Right atrium auricular region (tissue), 2 donors: Measurements from ENCODE around the gene ACVRL1. TPM values are rescaled to one million over a fixed set of nuclear protein-coding genes. Genes with fewer than 3 reads are reported as not detected.

Experiments
- DNase-seq: peaks from one replicate; pipeline ENCODE4 v3.0.0-alpha.2; 2019; ENCODE audit warnings: low spot score
- H3K27ac ChIP-seq, 2 donors: fragments of 200-600 bp; sonication (generic); 1 replicate in 1 of 2; 2 replicates in 1 of 2; pipeline ENCODE4 v1.5.1; 2016 to 2019
- H3K27me3 ChIP-seq, 2 donors: fragments of 200-600 bp; sonication (generic); one replicate each; pipeline versions ENCODE4 v1.5.1 to v1.6.0; 2017 to 2019
- H3K36me3 ChIP-seq: fragments of 200-600 bp; sonication (generic); one replicate; pipeline ENCODE4 v1.5.1; 2016
- H3K4me1 ChIP-seq, 2 donors: fragments of 200-600 bp; sonication (generic); one replicate each; pipeline versions ENCODE4 v1.5.1 to v1.6.0; 2017 to 2019
- H3K4me3 ChIP-seq, 2 donors: fragments of 200-600 bp; sonication (generic); 1 replicate in 1 of 2; 2 replicates in 1 of 2; pipeline ENCODE4 v1.5.1; 2017 to 2019; ENCODE audit warnings: mild to moderate bottlenecking in 1 of 2, moderate library complexity in 1 of 2
- H3K9me3 ChIP-seq, 2 donors: fragments of 200-600 bp; sonication (generic); one replicate each; pipeline ENCODE4 v1.5.1; 2019
- CTCF ChIP-seq, 2 donors: fragments of 200-600 bp; sonication (generic); IDR thresholded peaks; one replicate each; pipeline ENCODE4 v1.5.1; 2019; ENCODE audit warnings: antibody characterized with exemption in 2 of 2
- total RNA-seq, 2 donors: library from RNA; depleted of rRNA; stranded (reverse); fragments of >200 nt; gene quantifications; one replicate each; pipeline ENCODE4 v1.1.0, GENCODE V29; 2016

Gene ACVRL1
- total RNA-seq, 2 donors from 2014 or later: 48.1 to 57.5 TPM

DNA sequence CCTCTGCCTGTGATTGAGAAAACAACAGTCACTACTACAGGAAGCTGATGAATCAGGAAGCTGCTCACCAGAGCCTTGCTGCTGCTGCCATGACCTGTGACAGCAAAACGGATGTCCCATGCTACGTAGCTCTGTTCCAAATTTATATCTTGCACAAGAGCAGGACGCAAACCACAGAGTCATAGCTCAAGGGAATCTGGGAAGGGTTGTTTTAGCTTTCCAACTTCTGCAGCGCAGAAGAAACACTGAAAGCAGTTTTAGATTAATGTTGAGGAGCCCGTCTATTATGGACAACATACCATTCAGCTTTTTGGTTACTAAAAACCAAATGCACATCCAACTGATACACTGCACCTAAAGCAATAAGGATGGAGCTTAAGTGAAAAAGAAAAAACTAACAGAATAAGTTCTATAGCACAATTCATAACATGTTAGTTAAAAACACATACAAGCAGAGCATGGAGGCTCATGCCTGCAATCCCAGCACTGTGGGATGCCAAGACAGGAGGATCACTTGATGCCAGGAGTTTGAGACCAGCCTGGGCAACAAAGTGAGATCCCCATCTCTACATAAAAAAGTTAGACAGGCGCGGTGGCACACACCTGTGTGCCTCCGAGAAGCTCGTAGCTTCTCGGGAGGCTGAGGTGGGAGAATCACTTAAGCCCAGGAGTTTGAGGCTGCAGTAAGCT is 21.1 kb upstream of the ACVRL1 start:
- Histone ChIP-seq H3K27ac (peak overlapping the region; percentile 56 to 74), H3K4me1 (peaks cover 0 to 21% of the 10 kb centered on the region in 2 donors), H3K36me3 (no peaks in the 10 kb centered on the region), H3K4me3 (no peak overlapping the region), H3K9me3 (peaks cover 0 to 4% of the 10 kb centered on the region in 2 donors), H3K27me3 (no peaks in the 10 kb centered on the region)
- peak; percentile 94 for DNase-seq
- no peak for TF ChIP-seq CTCF (IDR thresholded peaks at IDR 0.05)

- Histone ChIP-seq H3K4me1 (peaks cover 0 to 21% of the 10 kb centered on the region in 2 donors), H3K4me3 (no peak within 1 kb of the TSS), H3K27ac (no peak within 1 kb of the TSS), H3K36me3 (no peaks in the 10 kb centered on the region), H3K9me3 (no peaks in the 10 kb centered on the region), H3K27me3 (no peaks in the 10 kb centered on the region)
- no peak for TF ChIP-seq CTCF (IDR thresholded peaks at IDR 0.05)
- no peak for DNase-seq
Measured at GRCh38 chr12:51887476-51888315, 19.6 kb upstream of the ACVRL1 start, which contains the start of gene ANKRD33. Gene ANKRD33 (plus strand): TSS chr12:51888103. CDS start chr12:51888187, 84 bp downstream.

GRCh38 chr12:51888316-51889215 is 18.7 kb upstream of the ACVRL1 start:
- no peak overlapping the region for H3K27ac ChIP-seq
- no peaks in the 10 kb centered on the region for H3K9me3 ChIP-seq
- no peak for DNase-seq
- no peak for TF ChIP-seq CTCF (IDR thresholded peaks at IDR 0.05)
- H3K36me3 ChIP-seq: no peaks in the 10 kb centered on the region
- peaks cover 0 to 21% of the 10 kb centered on the region in 2 donors for H3K4me1 ChIP-seq
- no peaks in the 10 kb centered on the region for H3K27me3 ChIP-seq
- H3K4me3 ChIP-seq: no peak overlapping the region

DNA sequence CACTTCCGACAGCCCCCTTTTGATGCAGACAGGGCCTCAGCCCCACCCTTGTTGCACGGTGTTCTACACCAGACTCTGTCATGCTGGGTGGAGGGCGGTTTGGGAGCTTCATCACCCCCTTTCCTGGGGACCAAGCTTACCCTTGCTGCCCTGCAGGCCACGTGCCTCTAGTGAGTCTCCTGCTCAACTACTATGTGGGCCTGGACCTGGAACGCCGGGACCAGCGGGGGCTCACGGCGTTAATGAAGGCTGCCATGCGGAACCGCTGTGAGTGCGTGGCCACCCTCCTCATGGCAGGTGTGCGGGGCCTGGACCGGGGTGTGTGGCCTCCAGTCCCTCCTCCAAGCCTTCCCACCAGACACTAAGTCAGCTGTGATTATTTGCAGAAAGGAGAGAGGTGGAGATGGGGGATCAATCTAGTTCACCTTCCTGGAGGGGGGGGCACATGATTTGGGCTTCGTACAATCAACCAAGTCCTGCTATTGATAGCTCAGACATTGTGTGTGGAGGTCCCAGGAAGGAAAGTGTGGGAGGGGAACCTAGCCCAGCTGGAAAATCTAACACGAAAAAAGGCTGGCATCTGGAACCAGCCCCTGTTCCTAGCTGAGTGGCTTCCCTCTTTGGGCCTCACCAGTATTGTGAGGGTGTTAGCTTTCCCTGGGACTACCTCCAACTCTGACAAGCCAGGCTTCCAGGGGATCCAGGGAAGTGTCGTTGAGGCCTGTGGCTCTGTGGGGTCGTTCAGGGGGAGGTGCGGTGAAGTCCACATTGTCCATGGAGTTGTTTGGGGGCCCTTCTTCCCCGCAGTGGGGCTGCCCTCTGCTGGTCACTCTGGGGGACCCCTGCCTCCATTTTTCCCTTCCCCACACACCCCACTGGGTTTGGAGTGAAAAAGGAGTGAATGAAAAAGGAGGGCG is 17.8 kb upstream of the ACVRL1 start:
- no peaks in the 10 kb centered on the region for H3K9me3 ChIP-seq
- no peak overlapping the region for H3K4me3 ChIP-seq
- H3K27me3 ChIP-seq: no peaks in the 10 kb centered on the region
- peaks cover 0 to 21% of the 10 kb centered on the region in 2 donors for H3K4me1 ChIP-seq
- peak in 1 of 2 donors; percentile 28 for TF ChIP-seq CTCF (IDR thresholded peaks at IDR 0.05)
- H3K36me3 ChIP-seq: no peaks in the 10 kb centered on the region
- no peak for DNase-seq
- no peak overlapping the region for H3K27ac ChIP-seq

GRCh38 chr12:51890133-51890464 is 17.2 kb upstream of the ACVRL1 start:
- no peak for DNase-seq
- Histone ChIP-seq H3K4me3 (no peak overlapping the region), H3K9me3 (no peaks in the 10 kb centered on the region), H3K36me3 (no peaks in the 10 kb centered on the region), H3K4me1 (peaks cover 0 to 27% of the 10 kb centered on the region in 2 donors), H3K27me3 (no peaks in the 10 kb centered on the region), H3K27ac (no peak overlapping the region)
- TF ChIP-seq CTCF (IDR thresholded peaks at IDR 0.05): no peak
